GM18517 (cell line): ENCODE results near the gene RPUSD4.
A peak's percentile ranks its signal among the peaks of the same experiment; 100 is the strongest.
"Not testable (repeated sequence)": the region's sequence is repeated elsewhere in the genome, so short reads cannot be mapped to it uniquely, and the experiment has no call there.

ENCODE experiments used
- ATAC-seq: cut with Tn5 transposase; IDR thresholded peaks from one replicate; pipeline ENCODE4 v1.9.1; 2021; ENCODE audit warnings: mild to moderate bottlenecking, moderate library complexity; ENCODE audit not compliant: unreplicated experiment

RPUSD4 gene

GRCh38 chr11:126211236-126212088, at the start of gene RPUSD4, which contains the start of gene FAM118B:
Gene RPUSD4, minus strand, starts transcription at chr11:126211650. Its CDS starts 12 bp downstream, at chr11:126211638.
Gene FAM118B, plus strand, starts transcription at chr11:126211782. Its CDS starts 23,220 bp downstream, at chr11:126235002.
- ATAC-seq, result peak; percentile 92

- ATAC-seq, result no peak
Observed at GRCh38 chr11:126257764-126258163, 46.3 kb upstream of the RPUSD4 start.

- no peak for ATAC-seq
Observed at GRCh38 chr11:126257144-126257543, 45.7 kb upstream of the RPUSD4 start.

GRCh38 chr11:126256216-126256615, 44.8 kb upstream of the RPUSD4 start:
- ATAC-seq, result no peak

GRCh38 chr11:126255507-126255906, 44.1 kb upstream of the RPUSD4 start:
- not testable (repeated sequence) for ATAC-seq

- ATAC-seq, result no peak
Observed at GRCh38 chr11:126254819-126255218, 43.4 kb upstream of the RPUSD4 start.

- no peak for ATAC-seq
Observed at GRCh38 chr11:126253265-126253664, 41.8 kb upstream of the RPUSD4 start.

- no peak for ATAC-seq
Observed at GRCh38 chr11:126246636-126247035, 35.2 kb upstream of the RPUSD4 start.

GRCh38 chr11:126233391-126233790, 21.9 kb upstream of the RPUSD4 start:
- no peak for ATAC-seq

- no peak for ATAC-seq
Observed at GRCh38 chr11:126232683-126233082, 21.2 kb upstream of the RPUSD4 start.

- ATAC-seq, result no peak
Observed at GRCh38 chr11:126231725-126232459, 20.4 kb upstream of the RPUSD4 start.

- no peak for ATAC-seq
Observed at GRCh38 chr11:126229858-126230540, 18.5 kb upstream of the RPUSD4 start.

GRCh38 chr11:126226334-126227084, 15.1 kb upstream of the RPUSD4 start:
- ATAC-seq, result no peak

- ATAC-seq, result no peak
Observed at GRCh38 chr11:126225295-126225665, 13.8 kb upstream of the RPUSD4 start.

- ATAC-seq, result no peak
Observed at GRCh38 chr11:126224647-126225294, 13.3 kb upstream of the RPUSD4 start.

- no peak for ATAC-seq
Observed at GRCh38 chr11:126219547-126219946, 8.1 kb upstream of the RPUSD4 start.

- no peak for ATAC-seq
Observed at GRCh38 chr11:126217491-126217890, 6.0 kb upstream of the RPUSD4 start.

GRCh38 chr11:126216526-126217305, 5.3 kb upstream of the RPUSD4 start:
- no peak for ATAC-seq

- no peak for ATAC-seq
Observed at GRCh38 chr11:126214841-126215240, 3.4 kb upstream of the RPUSD4 start.
